Inferior parietal cortex (tissue), 1 donor: ENCODE results near the gene PCBP3.
"Not testable (repeated sequence)": the region's sequence is repeated elsewhere in the genome, so short reads cannot be mapped to it uniquely, and the experiment has no call there.

Experiments used
- DNase-seq: peaks from one replicate; pipeline ENCODE4 v3.0.0-alpha.2; 2016; ENCODE audit errors: extremely low spot score

PCBP3 gene

DNA sequence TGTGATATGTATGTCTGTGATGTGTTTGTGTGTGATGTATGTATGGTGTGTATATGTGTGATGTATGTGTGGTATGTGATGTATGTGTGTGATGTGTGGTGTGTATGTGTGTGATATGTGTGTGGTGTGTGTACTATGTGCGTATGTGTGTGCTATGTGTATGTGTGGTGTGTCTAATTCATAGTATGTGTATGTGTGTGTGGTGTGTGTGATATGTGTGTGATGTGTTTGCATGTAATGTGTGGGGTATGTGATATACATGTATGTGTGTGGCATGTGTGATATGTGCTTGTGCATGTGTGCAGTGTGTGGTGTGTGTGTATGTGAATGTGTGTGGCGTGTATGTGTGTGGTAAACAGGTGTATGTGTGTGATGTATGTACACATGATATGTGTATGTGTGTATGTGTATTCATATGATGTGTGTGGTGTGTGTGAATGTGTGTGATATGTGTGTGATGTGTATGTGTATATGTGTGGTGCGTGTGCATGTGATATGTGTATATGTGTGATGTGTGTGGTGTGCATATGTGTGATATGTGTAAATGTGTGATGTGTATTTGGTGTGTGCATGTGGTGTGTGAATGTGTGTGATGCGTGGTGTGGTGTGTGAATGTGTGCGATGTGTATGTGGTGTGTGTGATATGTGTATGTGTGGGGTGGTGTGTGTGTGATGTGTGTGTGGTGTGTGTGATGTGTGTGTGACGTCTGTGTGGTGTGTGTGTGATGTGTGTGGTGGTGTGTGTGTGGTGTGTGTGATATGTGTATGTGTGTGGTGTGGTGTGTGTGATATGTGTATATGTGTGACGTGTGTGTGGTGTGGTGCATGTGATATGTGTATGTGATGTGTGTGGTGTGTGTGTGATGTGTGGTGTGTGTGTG, 8.0 kb upstream of the PCBP3 start:
- no peak for DNase-seq

GRCh38 chr21:45636459-45636858, 7.1 kb upstream of the PCBP3 start:
- DNase-seq = no peak

DNA sequence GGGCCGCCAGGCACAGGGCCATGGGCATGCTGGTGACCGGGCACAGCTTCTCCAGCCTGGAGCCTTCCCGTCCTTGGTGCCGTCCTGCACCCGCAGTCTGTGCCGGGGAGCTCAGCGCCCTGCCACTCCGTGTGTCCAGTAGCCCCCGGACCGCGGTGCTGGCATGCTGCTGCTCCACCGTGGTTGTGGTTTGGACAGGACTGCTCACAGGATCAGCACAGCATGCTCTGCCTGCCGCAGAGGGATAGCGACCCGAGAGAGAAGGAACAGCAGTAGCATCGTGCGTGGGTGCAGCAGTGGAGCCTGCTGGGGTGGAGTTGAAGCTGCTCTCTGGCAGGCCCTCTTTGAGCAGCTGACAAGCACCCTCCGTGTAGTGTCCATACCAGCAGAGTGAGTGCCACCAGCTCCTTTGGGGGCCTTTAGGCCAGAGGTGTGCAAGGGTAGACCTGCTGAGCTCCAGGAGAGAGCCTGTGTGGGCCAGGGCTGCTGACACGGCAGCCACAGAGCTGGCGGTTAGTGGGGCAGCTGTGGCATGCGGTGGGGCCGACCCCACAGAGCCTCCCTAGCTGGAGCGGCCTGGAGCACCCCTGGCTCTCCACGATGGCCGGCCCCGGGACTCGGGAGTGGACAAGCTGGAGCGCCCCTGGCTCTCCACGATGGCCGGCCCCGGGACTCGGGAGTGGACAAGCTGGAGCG, 6.4 kb upstream of the PCBP3 start:
- DNase-seq = no peak

DNA sequence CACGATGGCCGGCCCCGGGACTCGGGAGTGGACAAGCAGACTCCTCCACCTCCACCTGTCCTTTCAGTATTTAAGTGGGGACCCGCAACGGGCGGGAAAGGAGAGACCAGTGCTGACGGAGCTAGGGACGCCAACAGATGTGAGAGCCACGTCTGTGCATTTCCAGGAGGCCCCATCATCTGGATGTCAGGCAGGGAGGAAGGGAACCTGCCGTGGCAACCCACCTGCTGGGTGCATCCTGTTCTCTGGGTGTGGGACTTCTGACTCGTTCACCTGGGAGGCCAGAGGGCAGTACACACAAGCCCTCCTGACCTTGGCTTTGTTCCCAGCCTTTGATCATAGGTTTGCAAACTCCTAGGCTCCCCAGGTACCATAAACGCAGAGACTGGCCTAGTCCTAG, 5.6 kb upstream of the PCBP3 start:
- DNase-seq = no peak

- DNase-seq = no peak
Observed at GRCh38 chr21:45638707-45639106, 4.8 kb upstream of the PCBP3 start.

DNA sequence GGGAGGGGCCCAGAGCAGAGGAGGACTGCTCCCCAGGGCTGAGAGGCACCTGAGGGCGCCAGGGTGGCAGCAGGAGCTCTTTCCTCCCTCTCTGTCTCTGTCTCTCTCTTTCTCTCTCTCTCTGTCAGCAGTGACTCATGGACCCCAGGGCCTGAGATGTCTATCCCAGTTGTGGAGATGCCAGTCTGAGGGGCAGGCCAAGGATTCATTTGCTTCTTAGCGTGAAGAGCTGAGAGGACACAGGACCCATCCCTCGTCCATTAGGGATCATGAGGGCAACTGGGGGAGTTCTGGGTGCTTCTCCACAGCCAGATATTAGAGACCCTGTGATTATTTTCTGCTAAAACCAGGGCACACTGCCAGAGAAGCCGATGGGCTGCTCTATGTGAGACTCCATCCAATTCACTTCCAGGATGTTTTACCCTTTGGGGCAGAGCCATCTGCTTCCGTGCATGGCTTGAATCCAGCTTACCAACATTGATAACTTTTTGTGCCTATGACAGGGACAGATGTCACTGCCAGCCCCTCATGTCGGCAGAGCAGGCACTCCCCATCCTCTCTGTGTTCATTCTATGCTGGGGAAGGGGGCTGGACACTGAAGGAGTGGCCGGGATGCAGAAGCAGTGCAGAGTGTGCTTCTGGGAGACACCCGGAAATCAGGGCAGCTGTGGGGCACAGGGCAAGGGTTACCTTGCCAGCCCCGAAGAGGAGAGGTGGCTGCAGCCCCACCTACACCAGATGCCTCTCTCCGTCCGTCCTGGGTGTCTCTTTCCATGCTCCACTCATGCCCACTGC, 4.1 kb upstream of the PCBP3 start:
- no peak for DNase-seq

GRCh38 chr21:45640001-45640887, 3.3 kb upstream of the PCBP3 start:
- DNase-seq = no peak

GRCh38 chr21:45640888-45641479, 2.5 kb upstream of the PCBP3 start:
- no peak for DNase-seq

DNA sequence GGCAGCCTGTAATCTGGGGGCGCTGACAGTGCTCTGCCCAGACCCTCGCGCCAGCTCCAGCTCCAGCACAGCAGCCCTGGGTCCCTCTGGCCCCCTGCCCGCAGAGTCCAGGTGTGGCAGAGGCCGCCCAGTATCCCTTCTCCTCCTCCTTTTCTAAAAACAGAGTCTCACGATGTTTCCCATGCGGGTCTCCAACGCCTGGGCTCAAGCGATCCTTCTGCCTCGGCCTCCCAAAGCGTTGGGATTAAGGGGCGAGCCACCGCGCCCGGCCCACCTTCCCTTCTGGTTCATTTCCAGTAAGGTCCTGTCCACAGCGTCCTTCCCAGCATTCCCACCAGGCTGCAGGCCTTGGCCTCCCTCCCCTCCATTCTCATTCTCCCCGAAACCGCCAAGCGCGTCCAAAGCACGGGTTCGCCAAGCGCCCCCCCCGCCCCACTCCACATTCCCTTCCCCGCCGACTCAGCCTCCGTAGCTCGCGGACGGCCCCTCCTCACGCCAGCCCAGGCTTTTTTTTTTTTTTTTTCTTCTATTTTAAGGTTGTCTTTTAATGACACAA, 2.0 kb upstream of the PCBP3 start:
- DNase-seq = no peak

GRCh38 chr21:45642122-45642813, 1.3 kb upstream of the PCBP3 start:
- DNase-seq = no peak

- DNase-seq = no peak
Observed at GRCh38 chr21:45644041-45644906, 749 bp downstream of the PCBP3 start.

DNA sequence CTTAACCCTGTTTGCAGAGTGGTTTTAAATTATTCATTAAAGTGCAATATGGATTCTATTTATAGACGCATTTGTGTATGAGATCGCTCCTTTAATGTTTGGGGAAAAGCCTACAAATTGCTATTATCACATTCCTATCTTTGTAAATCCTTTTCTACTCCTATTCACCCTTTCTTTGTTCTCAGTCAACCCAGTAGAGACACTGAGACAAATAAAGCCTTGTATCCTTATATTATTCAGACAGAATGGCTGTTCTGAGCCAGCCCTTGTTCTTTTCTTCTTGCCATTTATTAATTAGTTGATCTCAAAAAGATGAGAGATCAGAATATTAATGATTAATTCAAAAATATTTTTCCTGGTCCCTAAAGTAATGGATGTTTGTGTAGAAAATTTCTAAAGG, 8.4 kb downstream of the PCBP3 start:
- DNase-seq = no peak

DNA sequence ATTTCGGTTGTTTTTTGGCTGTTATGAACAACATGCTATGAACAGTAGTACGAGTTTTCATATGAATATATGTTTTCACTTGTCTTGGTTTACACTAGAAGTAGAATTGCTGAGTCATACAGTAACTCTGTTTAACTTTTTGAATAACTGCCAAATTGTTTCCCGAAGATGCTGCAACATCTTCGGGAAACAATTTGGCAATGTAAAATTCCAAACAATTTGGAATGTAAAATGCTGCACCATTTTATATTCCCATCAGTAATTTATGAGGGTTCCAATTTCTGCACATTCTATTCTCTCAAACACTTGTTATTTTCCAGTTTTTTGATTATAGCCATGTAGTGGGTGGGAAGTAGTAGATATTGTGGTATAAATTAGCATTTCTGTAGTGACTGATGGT, 11.6 kb downstream of the PCBP3 start:
- no peak for DNase-seq

- DNase-seq = not testable (repeated sequence)
Observed at GRCh38 chr21:45656114-45656513, 12.6 kb downstream of the PCBP3 start.

GRCh38 chr21:45661913-45662622, 18.5 kb downstream of the PCBP3 start:
- DNase-seq = not testable (repeated sequence)

GRCh38 chr21:45662623-45663245, 19.2 kb downstream of the PCBP3 start:
- DNase-seq = not testable (repeated sequence)

- no peak for DNase-seq
Observed at GRCh38 chr21:45669382-45669781, 25.9 kb downstream of the PCBP3 start.

DNA sequence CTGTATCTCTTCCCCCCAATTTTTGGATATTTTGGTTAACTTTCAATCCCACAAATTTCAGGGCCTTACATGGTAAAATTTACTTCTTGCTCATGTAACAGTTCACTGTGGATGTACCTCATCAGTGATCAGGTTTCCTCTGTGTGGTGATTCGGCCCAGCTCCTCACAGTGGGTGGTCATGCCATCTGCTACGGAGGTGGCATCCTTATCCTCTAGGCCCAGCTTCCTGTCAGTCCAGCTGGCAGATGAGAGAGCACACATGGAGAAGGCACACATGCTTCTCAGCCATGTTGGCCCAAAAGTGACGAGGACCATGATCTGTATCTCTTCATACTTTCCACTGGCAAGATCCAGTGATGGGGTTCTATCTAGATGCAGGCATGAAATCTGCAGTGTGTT, 27.2 kb downstream of the PCBP3 start:
- no peak for DNase-seq
